HG03175 (cell line): ENCODE data around the gene DNAJC22.
"Not testable (repeated sequence)": the region's sequence is repeated elsewhere in the genome, so short reads cannot be mapped to it uniquely, and the experiment has no call there.

ENCODE experiments used
- ATAC-seq: cut with Tn5 transposase; IDR thresholded peaks from one replicate; pipeline ENCODE4 v1.9.1; 2021; ENCODE audit warnings: mild to moderate bottlenecking, moderate library complexity; ENCODE audit not compliant: unreplicated experiment

Gene DNAJC22

DNA sequence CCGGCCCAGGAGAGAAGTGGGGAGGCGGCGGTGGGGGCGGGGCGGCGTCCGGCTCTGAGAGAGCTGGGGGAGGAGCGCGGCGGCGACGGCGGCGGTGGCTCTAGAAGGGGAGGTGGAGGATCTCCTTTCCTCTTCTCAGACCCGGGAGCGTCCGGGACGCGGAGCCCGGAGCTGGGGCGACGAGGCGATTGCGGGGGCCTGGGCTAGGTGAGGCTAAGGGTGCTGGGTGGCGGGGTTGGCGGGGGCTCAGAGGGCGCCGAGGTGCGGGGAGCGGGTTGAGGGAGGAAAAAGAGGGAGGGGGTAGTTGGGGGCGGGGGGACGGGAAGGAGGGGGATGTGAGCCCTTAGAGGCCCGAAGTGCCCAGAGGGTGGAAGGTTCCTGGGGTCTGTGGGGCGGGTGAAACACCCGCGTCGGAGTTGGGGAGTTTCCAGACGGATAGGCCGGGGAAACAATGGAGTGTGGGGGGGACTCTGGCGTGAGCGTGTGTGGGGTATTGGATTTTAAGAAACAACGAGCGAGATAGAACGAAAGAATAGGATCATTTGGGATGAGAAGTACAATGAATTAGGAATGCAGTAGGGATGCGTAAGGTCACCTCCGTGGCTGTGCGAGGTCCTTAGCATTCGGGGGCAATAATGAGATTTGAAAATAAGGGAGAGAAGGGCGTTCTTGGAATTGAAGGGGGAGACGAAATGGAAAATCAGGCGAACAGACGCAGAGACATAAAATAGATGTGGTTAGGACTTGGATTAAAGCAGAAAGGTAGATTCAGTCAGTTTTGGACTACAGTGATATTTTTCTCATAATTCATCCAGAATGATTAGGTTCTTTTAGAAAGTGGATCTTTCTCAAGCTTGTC is 20.9 kb downstream of the DNAJC22 start, which contains the start of gene SPATS2:
TSS of gene SPATS2 (plus strand) at position 82 of the 859 bp plus-strand sequence. CDS start 93,551 bp downstream, outside the sequence.
- no peak for ATAC-seq

DNA sequence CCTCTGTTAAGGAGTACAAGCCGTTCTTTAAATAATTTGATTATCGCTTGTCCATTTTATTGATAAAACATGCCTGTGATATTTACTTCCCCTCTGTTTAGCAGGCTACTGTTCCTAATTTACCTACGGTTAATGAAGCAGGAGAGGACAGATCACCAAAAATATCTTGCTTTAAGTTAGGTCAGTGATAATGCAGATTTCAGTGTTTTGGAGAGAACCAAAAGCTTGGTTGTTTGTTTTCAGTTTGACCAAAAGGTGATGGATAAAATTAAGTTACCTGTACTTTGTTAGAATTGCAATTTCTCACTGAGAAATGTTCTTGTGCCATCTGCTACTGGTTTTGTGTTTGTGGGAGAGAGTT is 21.5 kb downstream of the DNAJC22 start:
- ATAC-seq = no peak

DNA sequence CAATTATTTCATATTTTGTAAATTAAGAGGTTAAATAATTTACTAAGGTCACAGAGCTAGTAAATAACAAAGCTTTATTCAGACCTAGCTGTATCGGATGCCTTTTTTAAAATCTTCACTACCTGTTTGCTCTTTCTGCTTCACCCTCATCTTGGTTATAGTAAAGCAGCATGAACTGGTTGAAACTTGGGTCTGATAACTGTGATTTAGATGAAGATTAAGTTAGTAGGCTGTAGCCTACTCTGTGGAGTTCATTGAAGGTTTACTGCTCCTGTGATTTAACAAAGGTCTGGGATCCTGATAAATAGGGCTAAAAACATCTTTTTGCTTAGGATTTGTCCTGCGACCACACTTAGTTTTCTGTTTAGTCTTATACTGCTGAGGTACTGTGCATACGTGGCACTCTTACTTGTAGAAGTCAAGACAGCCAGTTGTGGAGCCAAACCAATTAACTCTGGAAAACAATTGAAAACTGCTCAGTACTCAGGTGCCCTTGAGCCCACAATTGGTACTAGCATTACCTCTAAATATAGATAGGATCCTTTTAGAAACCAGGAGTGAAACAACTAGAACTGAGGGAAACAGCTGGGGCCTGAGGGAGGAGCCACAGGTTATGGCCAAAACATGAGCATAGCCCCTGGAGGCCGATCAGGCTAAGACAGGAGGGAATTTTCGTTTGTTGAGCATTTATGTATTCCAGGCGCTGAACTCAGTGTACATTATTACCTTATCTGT is 22.9 kb downstream of the DNAJC22 start:
- ATAC-seq = peak; percentile 40

DNA sequence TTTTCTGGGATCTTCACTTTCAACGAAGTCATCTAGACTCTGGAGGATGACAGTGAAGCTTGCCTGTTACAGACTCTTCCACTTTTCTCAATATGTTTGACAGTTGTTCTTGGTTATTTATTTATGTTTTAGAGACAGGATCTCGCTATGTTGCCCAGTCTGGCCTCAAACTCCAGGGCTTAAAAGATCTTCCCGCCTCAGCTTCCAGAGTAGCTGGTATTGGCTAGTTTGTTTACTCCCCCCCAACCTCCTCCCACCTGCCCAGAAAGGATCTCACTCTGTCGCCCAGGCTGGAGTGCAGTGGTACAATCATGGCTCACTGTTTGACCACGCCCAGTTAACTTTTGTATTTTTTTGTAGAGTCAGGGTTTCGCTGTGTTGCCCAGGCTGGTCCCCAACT is 23.9 kb downstream of the DNAJC22 start:
- ATAC-seq = no peak

DNA sequence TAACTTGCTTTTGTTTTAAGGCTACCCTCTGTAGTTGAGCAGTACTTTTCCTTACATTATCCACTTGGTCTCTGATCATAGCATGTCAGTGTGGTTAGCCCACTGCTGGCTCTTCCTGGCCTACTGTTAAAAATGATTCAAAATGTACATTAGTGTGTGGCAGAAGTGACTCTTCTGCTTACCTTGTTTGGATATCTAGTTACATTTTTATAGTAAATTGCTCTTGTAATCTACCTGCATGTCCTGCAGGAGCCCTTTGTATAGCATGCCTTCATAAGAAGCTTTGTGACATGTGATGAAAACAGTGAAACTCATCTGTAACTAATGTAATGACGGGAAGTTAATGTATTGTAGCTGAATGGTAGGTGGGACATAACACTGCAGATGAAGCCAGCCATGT is 28.7 kb downstream of the DNAJC22 start:
- peak; percentile 72 for ATAC-seq

DNA sequence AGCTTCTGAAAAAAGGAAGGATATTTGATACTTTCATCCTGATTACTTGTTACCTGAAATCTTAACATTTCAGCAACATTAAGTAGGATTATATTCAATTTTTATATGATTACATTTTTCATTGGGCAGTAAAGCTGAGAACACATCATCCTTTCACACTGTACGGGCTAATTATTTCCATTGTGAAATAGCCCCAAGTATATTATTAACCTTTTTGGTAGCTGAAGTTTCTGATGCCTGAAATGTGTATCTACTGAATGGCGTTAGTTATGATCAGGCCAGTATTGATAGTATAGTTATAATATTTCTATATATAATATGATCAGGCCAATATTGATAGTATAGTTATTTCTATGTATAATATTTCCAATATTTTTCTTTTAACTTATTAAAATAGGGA is 30.7 kb downstream of the DNAJC22 start:
- no peak for ATAC-seq

DNA sequence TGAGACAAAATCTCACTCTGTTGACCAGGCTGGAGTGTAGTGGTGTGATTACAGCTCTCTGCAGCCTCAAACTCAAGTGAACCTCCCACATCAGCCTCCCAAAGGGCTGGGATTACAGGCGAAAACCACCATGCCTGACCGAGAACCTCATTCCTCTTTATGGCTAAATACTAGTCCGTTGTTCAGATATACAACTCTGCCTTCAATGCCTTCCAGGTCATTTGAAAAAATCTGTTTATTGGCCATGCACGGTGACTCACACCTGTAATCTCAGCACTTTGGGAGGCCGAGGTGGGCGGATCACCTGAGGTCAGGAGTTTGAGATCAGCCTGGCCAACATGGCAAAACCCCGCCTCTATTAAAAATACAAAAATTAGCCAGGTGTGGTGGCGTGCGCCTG is 33.5 kb downstream of the DNAJC22 start:
- not testable (repeated sequence) for ATAC-seq

DNA sequence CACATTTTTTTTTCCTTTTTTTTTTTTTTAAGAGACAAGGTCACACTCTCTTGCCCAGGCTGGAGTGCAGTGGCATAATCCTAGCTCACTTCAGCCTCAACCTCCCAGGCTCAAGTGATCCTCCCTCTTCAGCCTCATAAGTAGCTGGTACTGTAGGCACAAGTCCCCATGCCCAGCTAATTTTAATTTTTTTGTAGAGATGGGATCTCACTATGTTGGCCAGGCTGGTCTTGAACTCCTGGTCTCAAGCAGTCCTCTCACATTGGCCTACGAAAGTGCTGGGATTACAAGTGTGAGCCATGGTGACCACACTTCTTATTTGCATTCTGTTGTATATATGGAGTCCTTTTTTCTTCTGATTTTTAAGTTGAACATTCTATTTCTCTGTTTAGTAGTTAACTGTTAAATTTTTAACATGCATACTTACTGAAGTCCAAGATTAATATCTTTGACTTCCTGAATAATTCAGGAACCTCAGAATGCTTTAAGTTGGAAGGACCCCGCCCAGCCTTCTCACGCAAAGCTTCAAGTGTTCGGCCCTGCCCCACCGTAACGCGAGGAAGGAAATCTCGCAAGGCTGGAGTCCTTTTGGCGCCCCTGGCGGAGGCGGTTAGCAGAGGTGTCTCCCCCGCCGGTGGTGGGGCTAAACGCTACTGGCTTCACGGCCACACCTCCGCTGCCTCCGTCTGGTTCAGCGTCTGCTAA is 42.1 kb downstream of the DNAJC22 start:
- ATAC-seq = no peak

DNA sequence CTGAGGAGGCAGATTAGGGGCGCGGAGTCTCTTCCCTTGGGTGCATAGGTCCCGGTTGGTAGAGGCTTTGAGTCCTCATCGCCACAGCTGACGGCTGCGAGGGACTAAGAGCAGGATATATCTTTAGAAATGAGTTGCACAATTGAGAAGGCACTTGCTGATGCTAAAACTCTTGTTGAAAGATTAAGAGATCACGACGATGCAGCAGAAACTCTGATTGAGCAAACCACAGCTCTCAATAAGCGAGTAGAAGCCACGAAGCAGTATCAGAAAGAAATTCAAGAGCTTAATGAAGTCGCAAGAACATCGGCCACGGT is 42.7 kb downstream of the DNAJC22 start:
- ATAC-seq = no peak

DNA sequence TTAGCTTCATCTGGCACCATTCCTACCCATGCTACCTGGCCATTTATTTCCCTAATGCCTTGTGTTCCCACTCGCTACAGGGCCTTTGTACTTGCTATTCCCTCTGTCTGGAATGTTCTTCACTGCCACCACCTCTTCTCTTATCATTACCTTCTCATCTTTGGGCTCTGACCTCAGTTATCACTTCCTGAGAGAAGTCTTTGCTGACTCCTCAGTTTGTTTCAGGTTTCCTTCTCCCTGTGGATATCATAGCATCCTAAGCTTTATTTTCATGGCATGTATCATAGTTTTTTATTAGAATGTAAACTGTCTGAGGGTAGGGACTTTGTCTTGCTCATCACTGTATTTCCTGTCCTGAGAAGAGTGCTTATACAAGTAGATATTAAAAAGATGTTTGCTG is 50.3 kb downstream of the DNAJC22 start:
- ATAC-seq = no peak

DNA sequence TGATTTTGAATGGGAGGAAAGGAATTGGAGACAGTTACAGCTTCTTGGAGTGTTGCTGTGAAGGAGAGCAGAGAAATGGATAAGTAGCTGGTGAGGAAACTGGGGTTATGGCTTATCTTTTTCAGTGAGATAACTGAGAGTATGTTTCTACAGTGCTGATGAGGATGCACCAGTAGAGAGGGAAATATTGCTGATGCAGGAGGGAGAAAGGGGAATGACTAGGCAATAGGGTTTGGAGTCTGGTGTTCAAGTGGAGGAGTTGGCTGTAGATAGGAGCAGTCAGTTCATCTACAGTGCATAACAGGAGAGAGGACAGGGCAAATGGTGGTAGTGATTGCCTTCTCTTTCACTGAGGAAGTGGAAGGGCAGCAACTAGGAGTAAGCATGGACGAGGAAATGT is 53.6 kb downstream of the DNAJC22 start:
- no peak for ATAC-seq
